Neural cell (in vitro differentiated cells): ENCODE measurements around the gene ACTMAP. TPM values are rescaled to one million over a fixed set of nuclear protein-coding genes. Genes with fewer than 3 reads are reported as not detected.

Source experiments
- H2AFZ ChIP-seq: fragments of 200-600, 300-800 bp; sonication (generic), shearing (Covaris generic); 2 replicates; pipeline ENCODE4 v1.6.0; 2014; ENCODE audit warnings: low read depth, mild to moderate bottlenecking, antibody characterized with exemption, low read length, moderate library complexity
- H3F3A ChIP-seq: fragments of 200-600 bp; shearing (Covaris generic); 2 replicates; pipeline ENCODE4 v1.6.1; 2016; ENCODE audit warnings: mild to moderate bottlenecking, moderate library complexity, mixed read lengths, antibody characterized with exemption, low read length; ENCODE audit not compliant: insufficient read depth, poor library complexity, severe bottlenecking
- H3K27ac ChIP-seq: fragments of 200-600, 300-800 bp; sonication (generic), shearing (Covaris generic); 2 replicates; pipeline ENCODE4 v1.5.1; 2014; ENCODE audit warnings: mild to moderate bottlenecking, low read length, moderate library complexity
- H3K27me3 ChIP-seq: fragments of 300-800, 200-600 bp; sonication (generic), shearing (Covaris generic); 2 replicates; pipeline ENCODE4 v1.6.0; 2014; ENCODE audit warnings: mild to moderate bottlenecking, low read depth, low read length, moderate library complexity; ENCODE audit not compliant: insufficient read depth
- H3K36me3 ChIP-seq: fragments of 300-800, 200-600 bp; sonication (generic), shearing (Covaris generic); 2 replicates; pipeline ENCODE4 v1.5.1; 2014; ENCODE audit warnings: mild to moderate bottlenecking, antibody characterized with exemption, low read length, moderate library complexity; ENCODE audit not compliant: insufficient read depth
- H3K4me2 ChIP-seq: fragments of 300-800, 200-600 bp; sonication (generic), shearing (Covaris generic); 2 replicates; pipeline ENCODE4 v1.6.0; 2014; ENCODE audit warnings: mild to moderate bottlenecking, low read length
- H3K4me3 ChIP-seq: fragments of 300-800, 200-600 bp; sonication (generic), shearing (Covaris generic); 2 replicates; pipeline ENCODE4 v1.5.1; 2014; ENCODE audit warnings: mild to moderate bottlenecking, low read length, moderate library complexity
- H3K79me2 ChIP-seq: fragments of 200-600 bp; shearing (Covaris generic); replicated peaks from 2 replicates; pipeline ENCODE4 v1.6.0; 2014; ENCODE audit warnings: mild to moderate bottlenecking, low read length, moderate library complexity; ENCODE audit not compliant: insufficient read depth
- H3K9ac ChIP-seq: fragments of 300-800, 200-600 bp; sonication (generic), shearing (Covaris generic); 2 replicates; pipeline ENCODE4 v1.6.1; 2016; ENCODE audit warnings: mild to moderate bottlenecking, low read length, mixed read lengths
- H3K9me2 ChIP-seq: fragments of 200-600 bp; shearing (Covaris generic); 2 replicates; pipeline ENCODE4 v1.6.1; 2016; ENCODE audit warnings: mild to moderate bottlenecking, low read length, mixed read lengths; ENCODE audit not compliant: insufficient read depth
- H3K9me3 ChIP-seq: fragments of 200-600, 300-800 bp; sonication (generic), shearing (Covaris generic); 2 replicates; pipeline ENCODE4 v1.6.1; 2016; ENCODE audit warnings: mild to moderate bottlenecking, mixed run types, low read length, moderate library complexity, mixed read lengths
- H4K20me1 ChIP-seq: fragments of 200-600 bp; shearing (Covaris generic); 2 replicates; pipeline ENCODE4 v1.6.1; 2016; ENCODE audit warnings: mild to moderate bottlenecking, mixed run types; ENCODE audit not compliant: insufficient read depth
- EZH2 ChIP-seq: fragments of 200-600, 300-800 bp; shearing (Covaris generic), sonication (generic); IDR thresholded peaks from 2 replicates; pipeline ENCODE4 v1.6.1; 2014; ENCODE audit warnings: antibody characterized with exemption, low read length, borderline replicate concordance, mild to moderate bottlenecking; ENCODE audit not compliant: insufficient read depth, poor library complexity, severe bottlenecking
- RAD21 ChIP-seq: fragments of 450-650 bp; conservative IDR thresholded peaks from 2 replicates; pipeline ENCODE4 v1.6.1; 2014; ENCODE audit warnings: antibody characterized with exemption, mild to moderate bottlenecking, moderate library complexity
- polyA plus RNA-seq: library from polyadenylated mRNA; depleted of rRNA; stranded (reverse); fragments of >200 nt; gene quantifications from 2 replicates; pipeline ENCODE4 v1.2.3, GENCODE V29; 2014
- small RNA-seq, 3 experiments: library from RNA; depleted of rRNA; stranded (forward); fragments of <200 nt; gene quantifications; one replicate each; pipeline ENCODE3, GENCODE V24; 2012

Gene ACTMAP
- polyA plus RNA-seq, 1 donor from 2014 or later = not detected

GRCh38 chr19:40691421-40692211, 58.7 kb downstream of the ACTMAP start:
- Histone ChIP-seq H3K9ac (no peak overlapping the region), H4K20me1 (no peaks in the 10 kb centered on the region), H3K79me2 (peaks cover 21% of the 10 kb centered on the region), H3K36me3 (no peaks in the 10 kb centered on the region), H3K9me3 (no peaks in the 10 kb centered on the region), H2AFZ (no peak overlapping the region), H3K27ac (no peak overlapping the region), H3F3A (no peaks in the 10 kb centered on the region), H3K4me3 (no peak overlapping the region), H3K9me2 (no peaks in the 10 kb centered on the region), H3K27me3 (no peaks in the 10 kb centered on the region), H3K4me2 (no peak overlapping the region)
- TF ChIP-seq RAD21 = no peak
- TF ChIP-seq EZH2 = no peak

Small RNAs within 50 kb of the gene (small RNA-seq; reads per million reads assigned to genes)
- gene RNU6-195P = 0 reads per million in 3 experiments

Other genes starting within 250 kb of the ACTMAP start
- 3.8 and 6.3 TPM in 2 replicates for gene SHKBP1, start 173.6 kb downstream of the ACTMAP start, polyA plus RNA-seq
- 55.6 and 59.7 TPM in 2 replicates for gene LTBP4, start 149.1 kb downstream of the ACTMAP start, polyA plus RNA-seq
- gene NUMBL, start 59.8 kb downstream of the ACTMAP start, polyA plus RNA-seq = 20.5 and 27.7 TPM in 2 replicates
- 83.2 and 95.3 TPM in 2 replicates for gene COQ8B, start 33.6 kb downstream of the ACTMAP start, polyA plus RNA-seq
- 14.9 and 16.8 TPM in 2 replicates for gene ITPKC, start 33.4 kb downstream of the ACTMAP start, polyA plus RNA-seq
- 29.9 and 37.9 TPM in 2 replicates for gene SNRPA, start 726 bp upstream of the ACTMAP start, polyA plus RNA-seq
- 1.8 and 4.0 TPM in 2 replicates for gene MIA, start 25.0 kb upstream of the ACTMAP start, polyA plus RNA-seq
- gene RAB4B, start 27.8 kb upstream of the ACTMAP start, polyA plus RNA-seq = 66.0 and 76.2 TPM in 2 replicates
- gene EGLN2, start 48.7 kb upstream of the ACTMAP start, polyA plus RNA-seq = 110 and 112 TPM in 2 replicates
- gene CYP2A6, start 100.0 kb upstream of the ACTMAP start, polyA plus RNA-seq = not detected in 2 replicates
- not detected in 2 replicates for gene CYP2A7, start 131.8 kb upstream of the ACTMAP start, polyA plus RNA-seq
- gene CYP2B6, start 240.8 kb upstream of the ACTMAP start, polyA plus RNA-seq = not detected in 2 replicates